Thymus (tissue), 11 donors: ENCODE data around the gene KRT72. TPM values are rescaled to one million over a fixed set of nuclear protein-coding genes. Genes with fewer than 3 reads are reported as not detected.

ENCODE experiments used
- DNase-seq, 9 donors: peaks; one replicate each; pipeline ENCODE4 v3.0.0-alpha.2; 2013; ENCODE audit warnings: low spot score in 9 of 9, low read depth in 6 of 9, missing footprints in 1 of 9
- H3K27ac ChIP-seq, 2 donors: one replicate each; pipeline ENCODE4 v1.5.1; 2013; ENCODE audit warnings: control low read depth in 1 of 2, low read depth in 1 of 2, low read length in 1 of 2, mild to moderate bottlenecking in 1 of 2, moderate library complexity in 1 of 2
- H3K27me3 ChIP-seq, 2 donors: one replicate each; pipeline ENCODE4 v1.5.1; 2013; ENCODE audit warnings: low read length in 1 of 2; ENCODE audit not compliant: control insufficient read depth in 2 of 2, insufficient read depth in 1 of 2
- H3K36me3 ChIP-seq, 2 donors: one replicate each; pipeline ENCODE4 v1.5.1; 2013; ENCODE audit warnings: low read length in 1 of 2, mild to moderate bottlenecking in 1 of 2, moderate library complexity in 1 of 2; ENCODE audit not compliant: control insufficient read depth in 2 of 2, insufficient read depth in 2 of 2
- H3K4me1 ChIP-seq, 2 donors: one replicate each; pipeline ENCODE4 v1.5.1; 2013; ENCODE audit warnings: low read length in 2 of 2; ENCODE audit not compliant: control insufficient read depth in 2 of 2, insufficient read depth in 2 of 2
- H3K4me3 ChIP-seq, 2 donors: one replicate each; pipeline ENCODE4 v1.5.1; 2013; ENCODE audit warnings: low read length in 2 of 2, control low read depth in 1 of 2, mild to moderate bottlenecking in 1 of 2
- H3K9me3 ChIP-seq, 2 donors: one replicate each; pipeline ENCODE4 v1.5.1; 2013; ENCODE audit warnings: low read length in 1 of 2, mild to moderate bottlenecking in 1 of 2; ENCODE audit not compliant: control insufficient read depth in 2 of 2, insufficient read depth in 1 of 2
- WGBS: extraction: QIAGEN DNeasy Blood & Tissue Kit; methylation state at CpG from one replicate; pipeline ENCODE4 v1.1.7; 2013; 5-methylcytosine and 5-hydroxymethylcytosine counted together
- polyA plus RNA-seq: library from polyadenylated mRNA; stranded (reverse); fragments of 200-250 nt; gene quantifications from one replicate; pipeline ENCODE4 v1.2.3, GENCODE V29; 2013
- total RNA-seq: library from RNA; stranded (reverse); fragments of 120-200 nt; gene quantifications from one replicate; pipeline ENCODE4 v1.2.4, GENCODE V29; 2013
- donor health status: healthy.

Gene KRT72
- total and polyA plus RNA-seq, 2 donors = 0.33 to 12.0 TPM

GRCh38 chr12:52613384-52614030 is 12.2 kb upstream of the KRT72 start:
- H3K9me3 ChIP-seq = no peaks in the 10 kb centered on the region
- no peak for DNase-seq
- WGBS = 97% methylated on average over 9 of the region's 9 CpGs

GRCh38 chr12:52612431-52613383 is 11.4 kb upstream of the KRT72 start:
- peak in 1 of 9 donors; percentile 33 for DNase-seq
- Histone ChIP-seq H3K9me3 (no peaks in the 10 kb centered on the region), H3K27ac (peak overlapping the region; percentile 57 to 67), H3K27me3 (no peaks in the 10 kb centered on the region), H3K36me3 (no peaks in the 10 kb centered on the region), H3K4me3 (no peak overlapping the region), H3K4me1 (peaks cover 27 to 72% of the 10 kb centered on the region in 2 donors)
- WGBS = 94% methylated on average over 5 of the region's 5 CpGs

More at GRCh38 chr12:52613384-52614030, 12.2 kb upstream of the KRT72 start:
- Histone ChIP-seq H3K4me3 (no peak overlapping the region), H3K27me3 (no peaks in the 10 kb centered on the region), H3K27ac (no peak overlapping the region), H3K36me3 (no peaks in the 10 kb centered on the region), H3K4me1 (peaks cover 19 to 64% of the 10 kb centered on the region in 2 donors)

GRCh38 chr12:52611080-52611468 is 9.8 kb upstream of the KRT72 start:
- DNase-seq = no peak
- Histone ChIP-seq H3K9me3 (no peaks in the 10 kb centered on the region), H3K4me1 (peaks cover 28 to 75% of the 10 kb centered on the region in 2 donors), H3K27ac (peak overlapping the region in 1 of 2 donors; percentile 72), H3K4me3 (no peak overlapping the region), H3K27me3 (no peaks in the 10 kb centered on the region), H3K36me3 (no peaks in the 10 kb centered on the region)
- 97% methylated on average over 6 of the region's 6 CpGs for WGBS

GRCh38 chr12:52608826-52609630 is 7.8 kb upstream of the KRT72 start:
- Histone ChIP-seq H3K4me3 (no peak overlapping the region), H3K27ac (peak overlapping the region in 1 of 2 donors; percentile 3), H3K27me3 (no peaks in the 10 kb centered on the region), H3K4me1 (peaks cover 22 to 64% of the 10 kb centered on the region in 2 donors), H3K9me3 (no peaks in the 10 kb centered on the region), H3K36me3 (no peaks in the 10 kb centered on the region)
- DNase-seq = peak in 1 of 9 donors; percentile 30
- WGBS = 93% methylated on average over 8 of the region's 8 CpGs

DNA sequence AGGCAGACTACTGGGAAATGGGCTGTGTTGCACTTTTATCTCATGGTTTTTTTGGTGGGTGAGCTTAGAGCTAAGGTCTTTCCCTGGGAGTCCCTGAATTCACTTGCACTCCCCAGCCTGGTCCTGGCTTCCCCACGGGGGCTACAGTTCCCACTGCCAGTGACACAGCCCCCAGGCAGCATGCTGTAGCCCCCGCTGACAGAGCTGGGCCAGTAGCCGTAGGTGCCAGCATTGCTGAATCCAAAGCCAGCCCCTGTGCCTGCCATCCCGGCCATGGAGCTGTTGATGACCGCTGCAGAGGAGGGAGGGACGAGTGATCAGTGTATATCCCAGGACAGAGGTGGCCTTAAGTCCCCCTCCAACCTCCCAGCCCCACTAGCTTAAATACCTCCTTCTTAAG is 6.9 kb upstream of the KRT72 start:
- Histone ChIP-seq H3K9me3 (no peaks in the 10 kb centered on the region), H3K36me3 (no peaks in the 10 kb centered on the region), H3K27ac (peak overlapping the region in 1 of 2 donors; percentile 54), H3K4me3 (no peak overlapping the region), H3K27me3 (no peaks in the 10 kb centered on the region), H3K4me1 (peaks cover 16 to 59% of the 10 kb centered on the region in 2 donors)
- WGBS = 97% methylated on average over 6 of the region's 6 CpGs
- no peak for DNase-seq

GRCh38 chr12:52607314-52607713 is 6.1 kb upstream of the KRT72 start:
- Histone ChIP-seq H3K4me1 (peaks cover 13 to 54% of the 10 kb centered on the region in 2 donors), H3K9me3 (no peaks in the 10 kb centered on the region), H3K27me3 (peaks cover 0 to 6% of the 10 kb centered on the region in 2 donors), H3K36me3 (no peaks in the 10 kb centered on the region), H3K4me3 (no peak overlapping the region), H3K27ac (no peak overlapping the region)
- whole genome bisulfite sequencing = 90% methylated on average over 1 of the region's 1 CpG
- DNase-seq = no peak

DNA sequence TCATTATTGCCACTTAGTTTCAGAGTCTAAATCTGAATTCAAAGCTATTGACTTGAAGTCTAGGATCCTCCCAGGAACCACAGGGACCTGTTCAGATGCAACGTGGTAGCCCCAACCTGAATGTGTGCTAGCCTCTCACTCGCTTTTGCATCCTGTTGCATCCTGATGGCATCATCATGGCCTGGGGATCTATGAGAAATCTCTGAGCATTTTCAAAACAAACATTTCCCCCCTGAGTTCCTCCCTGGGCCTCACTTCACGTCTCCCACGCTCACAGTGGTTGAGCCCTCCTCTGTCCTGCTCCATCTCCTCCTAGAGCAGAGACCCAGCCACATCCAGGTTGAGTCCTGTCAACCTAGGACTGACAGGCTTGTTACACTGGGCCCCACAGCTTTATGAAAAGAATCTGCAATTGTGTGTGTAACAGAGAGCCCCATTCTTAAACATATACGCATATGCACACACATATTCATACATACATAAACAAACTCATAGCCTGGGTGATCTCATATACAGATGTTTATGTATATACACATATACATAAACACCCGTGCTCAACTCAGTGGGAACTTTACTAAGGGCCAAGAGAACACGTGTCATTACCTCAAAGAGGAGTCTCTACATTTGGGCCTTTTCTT is 5.4 kb upstream of the KRT72 start:
- H3K27me3 ChIP-seq = peaks cover 1 to 11% of the 10 kb centered on the region in 2 donors

GRCh38 chr12:52606096-52606495 is 4.8 kb upstream of the KRT72 start:
- H3K9me3 ChIP-seq = no peaks in the 10 kb centered on the region
- DNase-seq = no peak
- H3K4me1 ChIP-seq = peaks cover 13 to 47% of the 10 kb centered on the region in 2 donors
- H3K27me3 ChIP-seq = peaks cover 6 to 17% of the 10 kb centered on the region in 2 donors
- no peak overlapping the region for H3K27ac ChIP-seq
- no peaks in the 10 kb centered on the region for H3K36me3 ChIP-seq
- WGBS = 96% methylated on average over 3 of the region's 3 CpGs
- no peak overlapping the region for H3K4me3 ChIP-seq

More for the DNA sequence above, 5.4 kb upstream of the KRT72 start:
- no peak for DNase-seq
- Histone ChIP-seq H3K4me3 (no peak overlapping the region), H3K36me3 (no peaks in the 10 kb centered on the region), H3K27ac (no peak overlapping the region), H3K4me1 (peaks cover 13 to 53% of the 10 kb centered on the region in 2 donors), H3K9me3 (no peaks in the 10 kb centered on the region)
- WGBS = 87% methylated on average over 7 of the region's 7 CpGs
